ENCODE results near the gene SLC17A2.

DNA sequence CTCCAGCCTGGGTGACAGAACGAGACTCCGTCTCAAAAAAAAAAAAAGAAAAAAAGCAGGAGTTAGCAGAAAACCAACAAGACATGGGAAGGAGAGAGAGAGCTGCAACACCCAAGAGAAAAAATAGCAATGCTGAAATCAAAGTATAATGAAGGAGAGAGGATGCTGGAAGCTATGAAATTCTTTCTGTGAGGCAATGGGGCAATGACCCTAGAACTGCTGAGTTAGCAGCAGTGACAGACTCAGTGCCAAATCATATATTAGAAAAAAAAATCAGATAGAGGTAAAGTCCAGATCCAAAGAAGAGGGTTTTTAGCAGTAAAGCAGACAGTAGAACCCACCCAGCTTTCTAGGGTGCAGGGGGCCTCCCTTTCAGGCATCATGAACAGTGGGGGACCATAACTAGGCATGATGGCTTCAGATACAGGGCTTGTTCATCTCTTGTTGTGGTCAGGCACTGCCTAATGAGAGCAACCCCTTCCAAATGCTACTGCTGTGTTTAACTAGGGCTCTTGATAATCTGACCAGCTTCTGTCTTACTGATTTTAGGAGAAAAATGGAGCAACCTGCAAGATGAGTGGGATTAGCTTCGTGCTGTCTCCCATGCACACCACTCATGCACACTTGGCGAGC lies 26.9 kb downstream of the SLC17A2 start:
- no peak for TF ChIP-seq ATF1 (CRISPR knock-in tag; IDR thresholded peaks at IDR 0.05)
- TF ChIP-seq, protein P1, sequence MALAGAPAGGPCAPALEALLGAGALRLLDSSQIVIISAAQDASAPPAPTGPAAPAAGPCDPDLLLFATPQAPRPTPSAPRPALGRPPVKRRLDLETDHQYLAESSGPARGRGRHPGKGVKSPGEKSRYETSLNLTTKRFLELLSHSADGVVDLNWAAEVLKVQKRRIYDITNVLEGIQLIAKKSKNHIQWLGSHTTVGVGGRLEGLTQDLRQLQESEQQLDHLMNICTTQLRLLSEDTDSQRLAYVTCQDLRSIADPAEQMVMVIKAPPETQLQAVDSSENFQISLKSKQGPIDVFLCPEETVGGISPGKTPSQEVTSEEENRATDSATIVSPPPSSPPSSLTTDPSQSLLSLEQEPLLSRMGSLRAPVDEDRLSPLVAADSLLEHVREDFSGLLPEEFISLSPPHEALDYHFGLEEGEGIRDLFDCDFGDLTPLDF (CRISPR knock-in tag; IDR thresholded peaks at IDR 0.05) = no peak
- TF ChIP-seq, protein P2, sequence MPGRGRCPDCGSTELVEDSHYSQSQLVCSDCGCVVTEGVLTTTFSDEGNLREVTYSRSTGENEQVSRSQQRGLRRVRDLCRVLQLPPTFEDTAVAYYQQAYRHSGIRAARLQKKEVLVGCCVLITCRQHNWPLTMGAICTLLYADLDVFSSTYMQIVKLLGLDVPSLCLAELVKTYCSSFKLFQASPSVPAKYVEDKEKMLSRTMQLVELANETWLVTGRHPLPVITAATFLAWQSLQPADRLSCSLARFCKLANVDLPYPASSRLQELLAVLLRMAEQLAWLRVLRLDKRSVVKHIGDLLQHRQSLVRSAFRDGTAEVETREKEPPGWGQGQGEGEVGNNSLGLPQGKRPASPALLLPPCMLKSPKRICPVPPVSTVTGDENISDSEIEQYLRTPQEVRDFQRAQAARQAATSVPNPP (CRISPR knock-in tag; IDR thresholded peaks at IDR 0.05) = no peak
- TF ChIP-seq, protein P3, sequence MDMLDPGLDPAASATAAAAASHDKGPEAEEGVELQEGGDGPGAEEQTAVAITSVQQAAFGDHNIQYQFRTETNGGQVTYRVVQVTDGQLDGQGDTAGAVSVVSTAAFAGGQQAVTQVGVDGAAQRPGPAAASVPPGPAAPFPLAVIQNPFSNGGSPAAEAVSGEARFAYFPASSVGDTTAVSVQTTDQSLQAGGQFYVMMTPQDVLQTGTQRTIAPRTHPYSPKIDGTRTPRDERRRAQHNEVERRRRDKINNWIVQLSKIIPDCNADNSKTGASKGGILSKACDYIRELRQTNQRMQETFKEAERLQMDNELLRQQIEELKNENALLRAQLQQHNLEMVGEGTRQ (IDR thresholded peaks at IDR 0.05; ENCODE audit: low read depth, low read length) = no peak
- TF ChIP-seq, protein P3 (CRISPR knock-in tag; IDR thresholded peaks at IDR 0.05; ENCODE audit: borderline replicate concordance) = no peak
- no peak for TF ChIP-seq GTF2F1 (IDR thresholded peaks at IDR 0.05; ENCODE audit: low read length)
- TF ChIP-seq NFIC (IDR thresholded peaks at IDR 0.05; ENCODE audit: low read length) = no peak
- TF ChIP-seq POLR2A (IDR thresholded peaks at IDR 0.05; ENCODE audit: insufficient read depth in 1 of 2, low read depth in 2 of 2, low read length in 2 of 2) = no peak
